ENCODE results near the gene CUL4A.

The CUL4A gene

DNA sequence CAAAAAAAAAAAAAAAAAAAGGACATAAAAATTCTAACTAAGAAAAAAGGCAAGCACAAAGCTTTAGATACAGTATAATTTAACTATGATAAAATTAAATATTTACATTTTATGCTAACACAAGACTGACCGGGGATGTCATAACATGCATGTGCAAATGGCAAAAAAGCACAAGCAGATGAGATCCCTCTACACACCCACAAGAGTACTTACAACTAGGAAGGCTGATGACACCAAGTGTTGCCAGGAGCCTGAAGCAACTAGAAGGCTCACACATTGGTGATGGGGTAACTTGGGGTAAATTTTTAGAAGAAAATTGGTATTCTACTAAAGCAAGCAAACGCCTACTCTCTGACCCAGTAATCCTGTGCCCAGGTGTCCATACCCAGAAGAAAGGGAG, 7.6 kb upstream of the CUL4A start (continued):
- TF ChIP-seq, protein P1, sequence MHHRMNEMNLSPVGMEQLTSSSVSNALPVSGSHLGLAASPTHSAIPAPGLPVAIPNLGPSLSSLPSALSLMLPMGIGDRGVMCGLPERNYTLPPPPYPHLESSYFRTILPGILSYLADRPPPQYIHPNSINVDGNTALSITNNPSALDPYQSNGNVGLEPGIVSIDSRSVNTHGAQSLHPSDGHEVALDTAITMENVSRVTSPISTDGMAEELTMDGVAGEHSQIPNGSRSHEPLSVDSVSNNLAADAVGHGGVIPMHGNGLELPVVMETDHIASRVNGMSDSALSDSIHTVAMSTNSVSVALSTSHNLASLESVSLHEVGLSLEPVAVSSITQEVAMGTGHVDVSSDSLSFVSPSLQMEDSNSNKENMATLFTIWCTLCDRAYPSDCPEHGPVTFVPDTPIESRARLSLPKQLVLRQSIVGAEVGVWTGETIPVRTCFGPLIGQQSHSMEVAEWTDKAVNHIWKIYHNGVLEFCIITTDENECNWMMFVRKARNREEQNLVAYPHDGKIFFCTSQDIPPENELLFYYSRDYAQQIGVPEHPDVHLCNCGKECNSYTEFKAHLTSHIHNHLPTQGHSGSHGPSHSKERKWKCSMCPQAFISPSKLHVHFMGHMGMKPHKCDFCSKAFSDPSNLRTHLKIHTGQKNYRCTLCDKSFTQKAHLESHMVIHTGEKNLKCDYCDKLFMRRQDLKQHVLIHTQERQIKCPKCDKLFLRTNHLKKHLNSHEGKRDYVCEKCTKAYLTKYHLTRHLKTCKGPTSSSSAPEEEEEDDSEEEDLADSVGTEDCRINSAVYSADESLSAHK (tag by site-specific recombination; IDR thresholded peaks at IDR 0.05), result no peak
- TF ChIP-seq, protein P2, sequence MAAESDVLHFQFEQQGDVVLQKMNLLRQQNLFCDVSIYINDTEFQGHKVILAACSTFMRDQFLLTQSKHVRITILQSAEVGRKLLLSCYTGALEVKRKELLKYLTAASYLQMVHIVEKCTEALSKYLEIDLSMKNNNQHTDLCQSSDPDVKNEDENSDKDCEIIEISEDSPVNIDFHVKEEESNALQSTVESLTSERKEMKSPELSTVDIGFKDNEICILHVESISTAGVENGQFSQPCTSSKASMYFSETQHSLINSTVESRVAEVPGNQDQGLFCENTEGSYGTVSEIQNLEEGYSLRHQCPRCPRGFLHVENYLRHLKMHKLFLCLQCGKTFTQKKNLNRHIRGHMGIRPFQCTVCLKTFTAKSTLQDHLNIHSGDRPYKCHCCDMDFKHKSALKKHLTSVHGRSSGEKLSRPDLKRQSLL (tag by site-specific recombination; IDR thresholded peaks at IDR 0.05), result no peak
- TF ChIP-seq KLF8 (tag by site-specific recombination; IDR thresholded peaks at IDR 0.05), result no peak
- no peak for TF ChIP-seq ZNF274 (IDR thresholded peaks at IDR 0.05; ENCODE audit: low read length)
- no peak for TF ChIP-seq ZNF274 (tag by site-specific recombination; IDR thresholded peaks at IDR 0.05; ENCODE audit: borderline replicate concordance)
- TF ChIP-seq ZSCAN30 (tag by site-specific recombination; IDR thresholded peaks at IDR 0.05), result no peak
- TF ChIP-seq ZNF549 (tag by site-specific recombination; IDR thresholded peaks at IDR 0.05), result no peak
- no peak for TF ChIP-seq ZNF660 (tag by site-specific recombination; IDR thresholded peaks at IDR 0.05)

DNA sequence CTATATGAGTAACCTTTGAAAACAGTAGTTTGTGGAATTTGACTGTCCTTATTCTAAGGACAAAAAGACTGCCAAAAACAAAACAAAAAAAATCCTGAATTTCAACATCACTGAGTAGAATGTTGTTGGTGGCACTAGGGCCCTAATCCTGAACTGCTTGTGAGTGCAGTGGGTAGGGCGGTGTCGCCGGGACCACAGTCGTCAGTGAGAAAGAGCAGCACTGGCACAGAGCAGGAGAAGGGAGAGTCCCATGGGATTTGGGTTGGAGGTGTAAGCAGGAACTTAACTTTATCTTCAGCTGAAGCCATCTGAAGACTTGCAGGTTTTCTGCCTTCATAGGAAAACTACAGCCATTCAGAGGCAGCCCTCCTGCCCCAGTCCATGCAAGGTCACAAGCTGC, 6.5 kb upstream of the CUL4A start:
- Histone ChIP-seq H3K27ac (ENCODE audit: extremely low read depth, low read depth, low read length) (no peak overlapping the region), H3K36me3 (ENCODE audit: control insufficient read depth in 2 of 2, insufficient read depth in 1 of 2, low read length in 2 of 2) (peaks cover 7 to 57% of the 10 kb centered on the region in 2 experiments), H3K4me1 (ENCODE audit: control insufficient read depth, insufficient read depth, low read length) (no peaks in the 10 kb centered on the region; the same call in 1 of the 2 replicates), H3K4me3 (ENCODE audit: low read depth, low read length) (no peak overlapping the region), H3K9me3 (ENCODE audit: control insufficient read depth, insufficient read depth, low read depth, low read length) (no peaks in the 10 kb centered on the region)
- ChIA-PET POLR2A (no interaction called here), CTCF (interaction anchor here (0.5 to 0.7 kb wide), 2 partner anchors 19 to 168 kb away, joined by 3 read pairs; no protein-coding TSS in a partner anchor)
- TF ChIP-seq GFI1B (tag by site-specific recombination; IDR thresholded peaks at IDR 0.05) (no peak), ZNF707 (tag by site-specific recombination; IDR thresholded peaks at IDR 0.05) (no peak), ZNF76 (tag by site-specific recombination; IDR thresholded peaks at IDR 0.05; ENCODE audit: borderline replicate concordance, low read depth) (no peak), ZNF792 (tag by site-specific recombination; IDR thresholded peaks at IDR 0.05) (no peak), ZIC2 (tag by site-specific recombination; IDR thresholded peaks at IDR 0.05) (no peak), ZNF654 (tag by site-specific recombination; IDR thresholded peaks at IDR 0.05; ENCODE audit: low read depth) (no peak), YY1 (tag by site-specific recombination; IDR thresholded peaks at IDR 0.05) (no peak), ZBTB8A (tag by site-specific recombination; IDR thresholded peaks at IDR 0.05) (no peak), ZNF768 (tag by site-specific recombination; IDR thresholded peaks at IDR 0.05) (no peak), ZNF777 (tag by site-specific recombination; IDR thresholded peaks at IDR 0.05; ENCODE audit: borderline replicate concordance) (no peak), ZNF404 (tag by site-specific recombination; IDR thresholded peaks at IDR 0.05) (no peak), ZNF174 (tag by site-specific recombination; IDR thresholded peaks at IDR 0.05) (no peak)
- TF ChIP-seq, protein P2 (tag by site-specific recombination; IDR thresholded peaks at IDR 0.05), result no peak
